CD4-positive, alpha-beta T cell treated with Interleukin-1 beta for 1 hour (primary cell): Measurements from ENCODE around the gene UBA3.

ENCODE experiments used
- DNase-seq, 2 donors: peaks; one replicate each; pipeline ENCODE4 v3.0.0-alpha.2; 2020 to 2022

The UBA3 gene

GRCh38 chr3:69009559-69010410 lies 70.4 kb downstream of the UBA3 start:
- DNase-seq, result no peak

GRCh38 chr3:69008980-69009379 lies 71.2 kb downstream of the UBA3 start:
- DNase-seq, result no peak

GRCh38 chr3:69005791-69006482 lies 74.2 kb downstream of the UBA3 start:
- DNase-seq, result no peak

- no peak for DNase-seq
These were observed 74.9 kb downstream of the UBA3 start for GRCh38 chr3:69005071-69005790.
